Neural progenitor cell (in vitro differentiated cells): ENCODE data around the gene ABCC5.

Experiments used
- CTCF ChIP-seq: fragments of 200-600 bp; sonication (generic); IDR thresholded peaks from 2 replicates; pipeline ENCODE4 v1.5.1; 2017; ENCODE audit warnings: antibody characterized with exemption, mild to moderate bottlenecking
- EZH2 ChIP-seq: fragments of 200-600 bp; sonication (generic); IDR thresholded peaks from 2 replicates; pipeline ENCODE4 v1.6.1; 2017; ENCODE audit warnings: antibody characterized with exemption, mild to moderate bottlenecking, moderate library complexity
- EZH2phosphoT487 ChIP-seq: fragments of 200-600 bp; sonication (generic); IDR thresholded peaks from 2 replicates; pipeline ENCODE4 v1.6.1; 2017; ENCODE audit warnings: antibody characterized with exemption

DNA sequence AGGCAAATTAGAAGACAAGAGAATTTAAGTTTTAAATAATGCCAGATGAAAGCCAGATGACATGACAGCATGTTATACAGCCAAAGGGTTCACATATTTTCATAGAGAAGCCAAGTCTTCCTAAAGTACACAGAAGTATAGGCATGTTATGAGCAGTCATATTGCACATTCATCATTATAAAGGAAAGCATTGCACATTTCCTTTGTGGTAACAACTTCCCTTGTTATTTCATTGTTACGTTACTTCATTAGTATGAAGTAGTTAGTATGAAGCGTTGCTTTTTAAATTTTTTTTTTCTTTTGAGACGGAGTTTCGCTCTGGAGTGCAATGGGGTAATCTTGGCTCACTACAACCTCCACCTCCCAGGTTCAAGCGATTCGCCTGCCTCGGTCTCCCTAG is 4.6 kb upstream of the ABCC5 start:
- no peak for TF ChIP-seq CTCF
- no peak for TF ChIP-seq EZH2
- no peak for TF ChIP-seq EZH2phosphoT487
